Measurements from ENCODE around the gene DCPS.
"Not testable (repeated sequence)": the region's sequence is repeated elsewhere in the genome, so short reads cannot be mapped to it uniquely, and the experiment has no call there.

DCPS gene

GRCh38 chr11:126345759-126346585, 42.1 kb downstream of the DCPS start:
- DNase-seq, result peak; percentile 82

GRCh38 chr11:126346586-126346940, 42.7 kb downstream of the DCPS start:
- no peak for DNase-seq

- not testable (repeated sequence) for DNase-seq
Observed at GRCh38 chr11:126346946-126347345, 43.1 kb downstream of the DCPS start.

- DNase-seq, result no peak
Observed at GRCh38 chr11:126347751-126348668, 44.1 kb downstream of the DCPS start.

- DNase-seq, result no peak
Observed at GRCh38 chr11:126348806-126349582, 45.1 kb downstream of the DCPS start.

GRCh38 chr11:126350836-126351235, 47.0 kb downstream of the DCPS start:
- no peak for DNase-seq

- DNase-seq, result no peak
Observed at GRCh38 chr11:126352163-126352562, 48.3 kb downstream of the DCPS start.

GRCh38 chr11:126352934-126353801, 49.3 kb downstream of the DCPS start:
- peak; percentile 11 to 15 for DNase-seq

- no peak for DNase-seq
Observed at GRCh38 chr11:126354631-126355323, 50.9 kb downstream of the DCPS start.

- DNase-seq, result peak; percentile 25 to 55
Observed at GRCh38 chr11:126355324-126355925, 51.6 kb downstream of the DCPS start, which contains the start of gene ST3GAL4. TSS of gene ST3GAL4 (plus strand) at chr11:126355686. CDS start at chr11:126406156, 50,470 bp downstream.

GRCh38 chr11:126355926-126356897, 52.4 kb downstream of the DCPS start:
- peak; percentile 79 to 87 for DNase-seq

GRCh38 chr11:126357055-126357962, 53.4 kb downstream of the DCPS start:
- DNase-seq, result no peak

GRCh38 chr11:126357969-126358762, 54.3 kb downstream of the DCPS start:
- DNase-seq, result no peak

- no peak for DNase-seq
Observed at GRCh38 chr11:126358763-126359160, 54.9 kb downstream of the DCPS start.

GRCh38 chr11:126359431-126360048, 55.7 kb downstream of the DCPS start:
- DNase-seq, result no peak

GRCh38 chr11:126360049-126360446, 56.2 kb downstream of the DCPS start:
- no peak for DNase-seq

- DNase-seq, result no peak
Observed at GRCh38 chr11:126361400-126361799, 57.5 kb downstream of the DCPS start.
